ENCODE results near the gene TMEM52. TPM values are rescaled to one million over a fixed set of nuclear protein-coding genes. Genes with fewer than 3 reads are reported as not detected.

Gene TMEM52
- total and polyA plus RNA-seq, 2 of the 13 experiments (the other 11 are each of a cell fraction or from before 2014, with no cell fraction given), result 13.2 to 18.7 TPM

GRCh38 chr1:1941211-1941841, 22.2 kb upstream of the TMEM52 start (continued):
- no peak; the same call in 1 of the 2 replicates for TF ChIP-seq STAT5B (CRISPR knock-in tag; IDR thresholded peaks at IDR 0.05)
- no peak for TF ChIP-seq ZNF282 (IDR thresholded peaks at IDR 0.05; ENCODE audit: partially characterized antibody)
- TF ChIP-seq GPN1 (CRISPR knock-in tag; IDR thresholded peaks at IDR 0.05; ENCODE audit: borderline replicate concordance), result no peak
- TF ChIP-seq ZBTB7A (CRISPR knock-in tag; IDR thresholded peaks at IDR 0.05), result peak; percentile 95
- TF ChIP-seq GABPA (IDR thresholded peaks at IDR 0.05; ENCODE audit: low read depth, low read length), result no peak
- TF ChIP-seq GABPA (CRISPR knock-in tag; IDR thresholded peaks at IDR 0.05; ENCODE audit: low read depth), result peak; percentile 57
- TF ChIP-seq NFKBIZ (CRISPR knock-in tag; IDR thresholded peaks at IDR 0.05), result no peak
- TF ChIP-seq ZNF710 (CRISPR knock-in tag; IDR thresholded peaks at IDR 0.05; ENCODE audit: borderline replicate concordance), result peak; percentile 91
- no peak for TF ChIP-seq NR1H2 (CRISPR knock-in tag; IDR thresholded peaks at IDR 0.05; ENCODE audit: borderline replicate concordance, low read depth)
- TF ChIP-seq SOX13 (IDR thresholded peaks at IDR 0.05), result no peak; the same call in 1 of the 2 replicates
- TF ChIP-seq SOX13 (CRISPR knock-in tag; conservative IDR thresholded peaks at IDR 0.05 in 1 of 2, IDR thresholded peaks at IDR 0.05 in 1 of 2), result peak in 1 of 2 experiments; percentile 71; a peak in 2 of 4 replicates
- no peak for TF ChIP-seq ZNF234 (CRISPR knock-in tag; conservative IDR thresholded peaks at IDR 0.05)
- TF ChIP-seq CHCHD3 (CRISPR knock-in tag; IDR thresholded peaks at IDR 0.05), result no peak
- no peak for TF ChIP-seq ZNF484 (CRISPR knock-in tag; IDR thresholded peaks at IDR 0.05; ENCODE audit: borderline replicate concordance, low read depth)
- TF ChIP-seq PAF1 (CRISPR knock-in tag; IDR thresholded peaks at IDR 0.05), result no peak
- no peak for TF ChIP-seq GTF2F1 (IDR thresholded peaks at IDR 0.05; ENCODE audit: low read length)
- no peak for TF ChIP-seq ZNF138 (CRISPR knock-in tag; IDR thresholded peaks at IDR 0.05; ENCODE audit: low read depth)
- TF ChIP-seq MED1 (CRISPR knock-in tag; IDR thresholded peaks at IDR 0.05), result peak; percentile 93
- TF ChIP-seq ZNF326 (CRISPR knock-in tag; IDR thresholded peaks at IDR 0.05; ENCODE audit: borderline replicate concordance), result no peak
- no peak for TF ChIP-seq ZNF20 (CRISPR knock-in tag; IDR thresholded peaks at IDR 0.05)
- no peak for TF ChIP-seq ZFAT (CRISPR knock-in tag; conservative IDR thresholded peaks at IDR 0.05)
- TF ChIP-seq RBM22 (optimal IDR thresholded peaks at IDR 0.05; ENCODE audit: low read length), result no peak
- no peak for TF ChIP-seq ZNF431 (CRISPR knock-in tag; IDR thresholded peaks at IDR 0.05; ENCODE audit: borderline replicate concordance, low read depth)
- no peak; the same call in none of the 2 replicates for TF ChIP-seq ZMAT3 (CRISPR knock-in tag; conservative IDR thresholded peaks at IDR 0.05)
- no peak for TF ChIP-seq NR2F1 (CRISPR knock-in tag; IDR thresholded peaks at IDR 0.05)
- TF ChIP-seq, protein P1, sequence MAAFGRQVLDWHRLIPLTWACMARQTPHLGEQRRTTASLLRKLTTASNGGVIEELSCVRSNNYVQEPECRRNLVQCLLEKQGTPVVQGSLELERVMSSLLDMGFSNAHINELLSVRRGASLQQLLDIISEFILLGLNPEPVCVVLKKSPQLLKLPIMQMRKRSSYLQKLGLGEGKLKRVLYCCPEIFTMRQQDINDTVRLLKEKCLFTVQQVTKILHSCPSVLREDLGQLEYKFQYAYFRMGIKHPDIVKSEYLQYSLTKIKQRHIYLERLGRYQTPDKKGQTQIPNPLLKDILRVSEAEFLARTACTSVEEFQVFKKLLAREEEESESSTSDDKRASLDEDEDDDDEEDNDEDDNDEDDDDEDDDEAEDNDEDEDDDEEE (CRISPR knock-in tag; IDR thresholded peaks at IDR 0.05), result 0 out of 2 replicates have a peak, but pooled peaks have one; percentile 8
- 0 out of 2 replicates have a peak, but pooled peaks have one; percentile 75 for TF ChIP-seq ZNF343 (CRISPR knock-in tag; IDR thresholded peaks at IDR 0.05)
- no peak; the same call in 1 of the 2 replicates for TF ChIP-seq SIX4 (CRISPR knock-in tag; IDR thresholded peaks at IDR 0.05)
